Frontal cortex (tissue), 4 donors: Measurements from ENCODE around the gene TMEM40. TPM values are rescaled to one million over a fixed set of nuclear protein-coding genes. Genes with fewer than 3 reads are reported as not detected.
"Not testable (repeated sequence)": the region's sequence is repeated elsewhere in the genome, so short reads cannot be mapped to it uniquely, and the experiment has no call there.

Experiments
- DNase-seq, 2 donors: peaks; one replicate each; pipeline ENCODE4 v3.0.0; 2012; ENCODE audit warnings: low spot score in 2 of 2
- FAIRE-seq: peaks from 2 replicates; lab custom pipeline; 2012; peaks lifted over from hg19 to GRCh38; lab: Jason Lieb, UNC
- total RNA-seq: library from RNA; depleted of rRNA; stranded (reverse); fragments of >200 nt; gene quantifications from one replicate; pipeline ENCODE4 v1.2.3, GENCODE V29; 2014
- donor health status: control.
- donor health status: control.
- donor health status: control.

Gene TMEM40, protein sequence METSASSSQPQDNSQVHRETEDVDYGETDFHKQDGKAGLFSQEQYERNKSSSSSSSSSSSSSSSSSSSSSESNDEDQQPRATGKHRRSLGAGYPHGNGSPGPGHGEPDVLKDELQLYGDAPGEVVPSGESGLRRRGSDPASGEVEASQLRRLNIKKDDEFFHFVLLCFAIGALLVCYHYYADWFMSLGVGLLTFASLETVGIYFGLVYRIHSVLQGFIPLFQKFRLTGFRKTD
- total RNA-seq: not detected

DNA sequence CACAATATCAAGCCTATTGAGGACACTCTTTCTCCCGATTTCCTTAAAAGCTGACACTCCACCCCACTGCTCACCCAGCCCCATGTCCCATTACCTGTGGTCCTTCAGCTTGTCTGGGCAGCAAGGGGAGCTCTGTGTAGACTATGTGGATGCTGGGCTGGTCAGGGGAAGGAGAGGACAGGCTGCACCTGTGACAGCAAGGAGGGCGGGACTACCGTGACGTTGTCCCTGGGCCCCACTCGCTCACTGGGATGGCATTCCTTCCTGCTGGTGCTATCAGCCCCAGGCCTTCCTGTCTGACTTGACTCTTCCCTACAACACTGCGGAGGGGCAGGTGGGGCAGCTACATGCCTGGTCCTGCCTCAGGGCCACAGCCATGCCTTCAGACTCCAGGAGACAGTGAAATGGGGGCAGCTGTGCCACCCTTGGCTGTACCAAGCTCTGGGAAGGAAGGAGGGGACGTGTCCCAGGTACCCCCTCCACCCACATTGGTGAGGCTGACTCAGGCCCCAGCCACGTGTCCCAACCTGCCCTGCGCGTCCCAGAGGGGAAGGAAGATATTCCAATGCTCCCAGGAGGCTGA, at the start of gene TMEM40:
TSS of gene TMEM40 (minus strand) at position 163 of the 583 bp plus-strand sequence. CDS start 9,427 bp downstream, outside the sequence.
- no peak for DNase-seq
- no peak for FAIRE-seq

- no peak for FAIRE-seq
Observed at GRCh38 chr3:12808587-12808986, 49.5 kb upstream of the TMEM40 start.

DNA sequence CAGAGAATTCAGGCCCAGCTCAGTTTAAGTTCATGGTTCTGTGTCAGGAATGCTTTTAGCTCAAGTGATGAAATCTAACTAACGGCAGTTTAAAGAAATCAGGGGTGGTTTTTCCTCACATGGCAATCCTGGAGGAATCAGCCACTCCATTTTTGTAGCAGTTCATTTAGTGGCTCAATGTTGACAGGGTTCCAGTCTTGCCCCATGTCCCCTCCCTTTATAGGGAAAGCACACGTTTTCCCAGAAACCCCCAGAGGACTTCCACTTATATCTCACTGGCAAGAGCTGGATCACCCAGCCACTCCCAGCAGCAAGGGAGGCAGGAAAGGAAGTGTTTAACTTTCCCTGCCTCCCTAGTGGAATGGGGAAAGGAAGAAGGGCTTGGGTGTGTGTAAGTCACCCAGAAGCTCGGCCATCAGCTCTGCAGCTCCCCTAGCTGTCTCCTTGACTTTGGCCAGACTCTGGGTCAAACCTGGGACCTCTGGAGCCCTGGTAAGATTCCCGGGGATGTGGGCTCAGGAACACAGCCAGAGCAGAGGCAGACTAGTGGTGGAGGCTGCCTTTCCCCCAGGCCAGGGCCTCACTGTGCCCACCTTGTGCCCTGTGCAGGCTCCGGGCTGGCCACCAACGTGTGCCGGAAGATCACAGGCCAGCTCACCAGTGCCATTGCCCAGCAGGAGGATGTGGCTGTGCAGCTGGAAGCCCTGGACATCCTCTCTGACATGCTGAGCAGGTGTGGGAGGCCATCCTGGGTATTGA, 48.7 kb upstream of the TMEM40 start:
- no peak for FAIRE-seq
- no peak for DNase-seq

More at GRCh38 chr3:12808587-12808986, 49.5 kb upstream of the TMEM40 start:
- no peak for DNase-seq

GRCh38 chr3:12807066-12807465, 48.0 kb upstream of the TMEM40 start:
- DNase-seq (no peak), FAIRE-seq (no peak)

GRCh38 chr3:12803371-12803770, 44.3 kb upstream of the TMEM40 start:
- FAIRE-seq: no peak
- no peak for DNase-seq

GRCh38 chr3:12799525-12800440, 40.7 kb upstream of the TMEM40 start:
- DNase-seq (no peak), FAIRE-seq (no peak)

- DNase-seq: no peak
- FAIRE-seq: no peak
Observed at GRCh38 chr3:12798559-12799179, 39.6 kb upstream of the TMEM40 start.

- FAIRE-seq: no peak
- DNase-seq: no peak
Observed at GRCh38 chr3:12797892-12798558, 39.0 kb upstream of the TMEM40 start.

- DNase-seq: no peak
- no peak for FAIRE-seq
Observed at GRCh38 chr3:12797124-12797891, 38.2 kb upstream of the TMEM40 start.

- FAIRE-seq: no peak
- peak; percentile 64 to 69 for DNase-seq
Observed at GRCh38 chr3:12796171-12797123, 37.4 kb upstream of the TMEM40 start, which contains the start of gene CAND2. TSS of gene CAND2 (plus strand) at chr3:12796680. CDS start at chr3:12796721, 41 bp downstream.

DNA sequence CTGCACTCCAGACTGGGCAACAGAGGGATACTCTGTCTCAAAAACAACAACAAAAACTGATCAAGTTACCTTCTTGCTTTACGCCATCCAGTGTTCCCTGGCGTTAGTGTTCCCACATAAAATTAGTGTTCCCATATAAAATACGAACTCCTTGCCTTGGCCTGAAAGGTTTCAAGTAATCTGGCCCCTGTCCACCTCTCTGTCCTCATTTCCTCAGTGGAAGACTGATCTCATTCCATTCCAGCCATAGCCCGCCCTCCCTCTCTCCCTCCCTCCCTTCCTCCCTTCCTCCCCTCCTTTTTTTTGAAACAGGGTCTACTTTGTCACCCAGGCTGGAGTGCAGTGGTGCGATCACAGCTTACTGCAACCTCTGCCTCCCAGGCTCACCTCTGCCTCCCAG, 34.6 kb upstream of the TMEM40 start:
- FAIRE-seq: no peak
- DNase-seq: no peak

GRCh38 chr3:12791430-12791829, 32.4 kb upstream of the TMEM40 start:
- FAIRE-seq (no peak), DNase-seq (no peak)

DNA sequence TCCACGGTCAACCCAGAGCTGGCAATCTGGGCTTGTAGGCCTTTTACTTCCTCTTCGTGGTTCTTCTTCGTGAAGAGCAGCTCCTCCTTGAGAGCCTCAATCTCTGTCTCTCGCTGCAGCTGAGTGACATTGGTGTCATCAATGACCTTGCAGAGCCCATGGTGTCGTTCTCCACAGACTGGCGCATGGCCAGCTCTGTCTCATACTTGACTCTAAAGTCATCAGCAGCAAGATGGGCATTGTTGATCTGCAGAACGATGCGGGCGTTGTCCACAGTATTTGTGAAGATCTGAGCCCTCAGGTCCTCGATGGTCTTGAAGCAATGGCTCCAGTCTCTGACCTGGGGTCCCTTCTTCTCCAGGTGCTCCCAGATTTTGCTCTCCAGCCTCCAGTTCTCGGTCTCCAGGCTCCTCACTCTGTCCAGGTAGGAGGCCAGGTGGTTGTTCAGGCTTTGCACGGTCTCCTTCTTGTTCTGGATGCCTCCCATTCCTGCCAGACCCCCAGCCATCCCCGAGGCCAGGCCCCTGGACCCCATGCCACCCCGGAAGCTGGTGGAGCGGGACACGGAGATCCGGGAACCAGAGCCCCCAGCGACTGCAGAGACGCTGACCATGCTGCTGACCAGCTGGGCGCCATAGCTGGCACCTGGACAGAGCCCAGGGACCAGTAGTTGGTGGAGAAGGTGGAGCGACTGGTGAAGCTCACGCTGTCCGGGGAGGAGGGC, 29.1 kb upstream of the TMEM40 start:
- FAIRE-seq, DNase-seq: not testable (repeated sequence)

DNA sequence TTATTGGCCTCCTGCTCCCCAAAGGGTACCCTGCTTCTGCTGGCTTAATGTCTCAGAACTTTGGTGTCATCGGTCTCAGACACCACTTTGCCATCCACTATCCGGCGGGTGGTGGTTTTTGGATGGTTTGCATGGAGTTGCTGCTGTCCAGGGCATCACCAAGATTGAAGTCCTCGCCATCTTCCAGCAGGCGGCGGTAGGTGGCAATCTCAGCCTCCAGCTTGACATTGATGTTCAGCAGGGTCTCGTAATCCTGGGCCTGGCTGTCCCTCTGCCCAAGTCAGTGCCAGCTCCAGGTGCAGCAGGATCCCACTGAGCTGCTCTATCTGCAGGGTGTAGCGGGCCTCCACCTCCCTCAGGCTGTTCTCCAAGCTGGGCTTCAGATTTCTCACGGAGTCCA, 28.3 kb upstream of the TMEM40 start:
- DNase-seq, FAIRE-seq: not testable (repeated sequence)

DNA sequence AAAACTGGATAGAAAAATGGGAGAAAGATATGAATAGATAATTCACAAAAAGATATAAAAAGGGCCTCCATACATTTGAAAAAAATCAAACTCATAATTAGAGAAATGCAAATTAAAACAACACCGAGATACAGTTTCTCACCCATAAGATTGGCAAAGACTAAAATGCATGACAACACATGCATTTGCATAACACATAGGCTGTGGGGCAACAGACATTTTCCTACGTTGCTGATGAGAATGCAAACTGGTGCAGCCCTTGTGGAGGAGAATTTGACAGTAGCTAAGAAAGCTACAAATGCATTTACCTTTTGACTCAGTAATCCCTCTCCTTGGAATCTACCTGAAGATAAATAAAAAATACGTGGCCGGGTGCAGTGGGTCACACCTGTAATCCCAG, 26.0 kb upstream of the TMEM40 start:
- no peak for DNase-seq
- FAIRE-seq: no peak

GRCh38 chr3:12782172-12782815, 23.2 kb upstream of the TMEM40 start:
- DNase-seq: no peak
- no peak for FAIRE-seq
